Fibroblast of skin of scalp (primary cell): ENCODE results near the gene UIMC1. TPM values are rescaled to one million over a fixed set of nuclear protein-coding genes. Genes with fewer than 3 reads are reported as not detected.
"Not testable (repeated sequence)": the region's sequence is repeated elsewhere in the genome, so short reads cannot be mapped to it uniquely, and the experiment has no call there.

ENCODE experiments used
- DNase-seq: peaks from one replicate; pipeline ENCODE4 v3.0.0-alpha.2; 2013
- polyA plus RNA-seq, 2 experiments: library from polyadenylated mRNA; unstranded; fragments of 120-200 nt; gene quantifications; one replicate each; pipeline ENCODE4 v1.2.1, GENCODE V29; 2013; ENCODE audit not compliant: insufficient read length in 2 of 2

The UIMC1 gene
- 22.3 TPM for polyA plus RNA-seq (2013, experiment 1 of 2; ENCODE audit: insufficient read length)
- 29.6 TPM for polyA plus RNA-seq (2013, experiment 2 of 2; ENCODE audit: insufficient read length)

DNA sequence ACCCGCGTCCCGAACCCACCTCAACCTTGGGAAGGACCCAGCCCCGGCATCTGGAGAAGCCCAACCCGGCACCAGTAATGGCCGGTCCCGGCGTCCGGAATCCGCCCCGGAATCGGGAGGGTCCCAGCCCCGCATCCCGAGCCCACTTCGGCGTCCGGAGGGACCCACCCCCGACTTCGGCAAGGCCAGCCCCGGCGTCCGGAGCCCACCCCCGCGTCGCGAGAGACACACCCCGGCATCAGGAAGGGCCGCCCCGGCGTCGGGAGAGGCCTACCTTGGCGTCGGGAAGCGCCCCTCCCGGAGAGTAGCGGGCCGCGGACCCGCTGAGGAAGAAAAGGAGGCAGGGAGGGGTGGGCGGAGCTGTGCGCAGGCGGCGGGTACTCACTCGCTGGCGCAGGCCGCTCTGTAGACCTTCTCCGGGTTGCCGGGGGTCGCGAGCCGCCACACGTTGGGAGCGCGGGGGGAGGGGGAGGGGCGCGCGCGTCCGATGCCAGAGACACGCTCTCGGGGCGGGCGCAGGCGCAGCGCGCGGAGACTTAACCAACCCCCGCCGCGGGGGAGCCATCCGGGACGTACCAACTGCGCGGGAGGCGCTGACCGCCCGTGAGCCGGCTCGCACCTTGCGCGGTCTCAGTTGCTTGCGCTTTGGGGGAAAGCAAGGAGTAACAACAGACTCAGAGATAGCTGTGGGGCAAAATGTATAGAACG is at the start of gene UIMC1:
Gene UIMC1 (minus strand): TSS at position 515 of the 708 bp plus-strand sequence. CDS start 24,164 bp downstream, outside the sequence.
- peak; percentile 93 for DNase-seq

DNA sequence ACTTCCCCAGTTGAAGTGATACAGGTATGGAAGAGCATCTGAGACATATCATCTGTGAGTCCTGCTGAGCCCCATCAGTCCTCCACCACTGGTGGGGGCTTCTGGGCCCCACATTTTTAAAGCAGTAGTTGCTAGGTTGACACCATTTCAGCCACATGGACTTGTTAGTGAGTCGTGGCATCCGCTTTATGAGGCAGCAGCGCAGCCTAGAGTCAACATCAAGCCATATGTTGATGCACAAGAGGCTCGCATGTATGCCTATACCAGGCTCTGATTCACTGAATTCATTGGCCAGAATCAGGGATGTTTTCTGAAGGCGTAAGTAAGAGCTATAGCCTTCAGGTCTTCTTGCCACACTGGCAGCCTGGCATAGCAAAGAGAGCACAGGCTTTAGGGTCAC is 42.7 kb upstream of the UIMC1 start:
- no peak for DNase-seq

DNA sequence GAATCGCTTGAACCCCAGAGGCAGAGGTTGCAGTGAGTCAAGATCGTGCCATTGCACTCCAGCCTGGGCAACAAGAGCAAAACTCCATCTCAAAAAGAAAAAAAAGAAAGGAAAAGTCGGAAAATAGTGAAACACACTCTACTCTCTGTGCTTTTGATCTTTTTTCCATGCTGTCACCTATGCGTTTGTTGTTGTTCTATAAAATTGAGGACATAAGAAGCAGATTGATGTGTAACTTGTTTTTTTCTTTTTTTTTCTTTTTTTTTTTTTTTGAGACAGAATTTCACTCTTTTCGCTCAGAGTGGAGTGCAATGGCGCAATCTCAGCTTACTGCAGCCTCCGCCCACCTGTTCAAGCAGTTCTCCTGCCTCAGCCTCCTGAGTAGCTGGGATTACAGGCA is 42.0 kb upstream of the UIMC1 start:
- DNase-seq, result not testable (repeated sequence)

DNA sequence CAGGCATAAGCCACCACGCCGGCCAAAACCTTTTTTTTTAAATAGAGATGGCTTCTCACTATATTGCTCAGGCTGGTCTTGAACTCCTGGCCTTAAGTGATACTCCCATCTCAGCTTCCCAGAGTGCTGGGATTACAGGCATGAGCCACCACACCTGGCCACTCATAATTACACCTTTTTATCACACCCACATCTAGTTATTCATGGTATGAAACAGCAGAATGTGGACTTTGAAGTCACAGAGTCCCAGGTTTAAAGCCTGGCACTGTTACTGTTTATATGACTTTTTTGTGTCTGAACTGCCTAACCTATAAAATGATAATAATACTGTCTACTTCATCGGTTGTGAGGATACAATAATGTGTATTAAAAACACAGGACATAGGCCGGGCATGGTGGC is 39.1 kb upstream of the UIMC1 start:
- no peak for DNase-seq

DNA sequence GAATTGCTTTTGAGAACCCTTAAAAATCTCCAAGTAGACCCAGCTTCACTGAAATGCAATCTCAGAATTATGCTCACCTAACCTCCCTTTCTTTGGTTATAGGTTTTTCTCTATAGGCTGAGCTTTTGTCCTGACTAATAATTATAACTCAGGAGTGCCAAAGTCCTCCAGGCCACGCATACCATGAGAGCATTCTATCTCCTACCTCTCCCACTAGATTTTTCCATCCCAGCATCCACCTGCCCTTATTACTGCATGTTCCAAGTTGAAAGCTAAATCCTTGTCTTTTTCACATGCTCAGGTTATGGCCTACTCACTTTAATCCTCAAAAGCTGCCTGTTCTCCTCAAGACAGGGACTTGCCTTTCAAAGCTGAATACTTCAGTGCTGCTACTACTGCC is 38.1 kb upstream of the UIMC1 start:
- no peak for DNase-seq

DNA sequence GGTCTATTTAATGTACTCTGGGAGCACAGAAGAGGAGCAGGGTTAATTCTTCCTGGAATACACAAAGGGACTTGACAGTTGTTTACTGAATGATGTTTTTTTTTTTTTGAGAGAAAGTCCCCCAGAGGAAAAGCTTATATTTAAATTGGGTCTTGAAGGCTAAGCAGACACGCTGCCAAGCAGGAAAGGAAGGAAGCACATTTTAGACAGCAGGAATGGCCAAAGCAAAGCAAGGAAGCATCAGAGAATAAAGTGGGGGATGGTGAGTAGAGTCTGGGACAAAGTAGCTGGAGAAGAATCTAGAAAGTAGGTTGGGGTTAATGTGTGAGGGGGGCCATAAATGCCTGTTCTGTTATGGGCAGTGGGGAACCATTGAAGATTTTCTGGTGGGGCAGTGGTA is 37.4 kb upstream of the UIMC1 start:
- DNase-seq, result no peak

DNA sequence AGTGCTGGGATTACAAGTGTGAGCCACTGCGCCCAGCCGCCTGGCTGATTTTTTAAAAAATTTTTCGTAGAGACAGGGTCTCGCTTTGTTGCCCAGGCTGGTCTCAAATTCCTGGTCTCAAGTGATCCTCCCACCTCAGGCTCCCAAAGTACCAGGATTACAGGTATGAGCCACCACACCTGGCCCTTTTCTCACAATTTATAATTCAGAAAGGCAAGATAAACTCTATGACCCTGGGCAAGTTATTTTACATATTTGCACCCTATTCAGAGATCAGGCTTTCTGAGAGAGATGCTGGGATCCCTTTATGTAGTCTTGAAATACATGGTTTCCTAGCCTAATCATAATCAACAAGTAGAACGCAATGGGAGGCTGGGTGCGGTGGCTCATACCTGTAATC is 36.5 kb upstream of the UIMC1 start:
- no peak for DNase-seq

DNA sequence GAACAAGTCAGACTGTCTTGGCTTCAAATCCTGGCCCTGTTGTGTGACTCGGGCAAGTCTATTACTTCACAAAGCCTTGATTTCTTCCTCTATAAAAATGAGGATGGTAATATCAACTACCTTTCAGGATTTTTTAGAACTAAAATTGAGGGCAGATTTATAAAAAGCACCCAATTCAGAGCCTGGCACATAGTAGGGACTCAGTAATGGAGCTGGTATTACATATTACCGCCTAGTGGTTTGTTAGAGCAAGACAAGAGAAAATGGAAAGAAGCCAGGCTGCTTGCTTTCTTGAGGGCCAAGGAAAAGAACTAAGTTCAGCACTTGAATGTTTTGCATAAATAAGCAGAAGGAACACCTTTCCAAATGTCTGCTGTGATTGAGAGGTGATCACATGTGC is 35.4 kb upstream of the UIMC1 start:
- DNase-seq, result no peak

DNA sequence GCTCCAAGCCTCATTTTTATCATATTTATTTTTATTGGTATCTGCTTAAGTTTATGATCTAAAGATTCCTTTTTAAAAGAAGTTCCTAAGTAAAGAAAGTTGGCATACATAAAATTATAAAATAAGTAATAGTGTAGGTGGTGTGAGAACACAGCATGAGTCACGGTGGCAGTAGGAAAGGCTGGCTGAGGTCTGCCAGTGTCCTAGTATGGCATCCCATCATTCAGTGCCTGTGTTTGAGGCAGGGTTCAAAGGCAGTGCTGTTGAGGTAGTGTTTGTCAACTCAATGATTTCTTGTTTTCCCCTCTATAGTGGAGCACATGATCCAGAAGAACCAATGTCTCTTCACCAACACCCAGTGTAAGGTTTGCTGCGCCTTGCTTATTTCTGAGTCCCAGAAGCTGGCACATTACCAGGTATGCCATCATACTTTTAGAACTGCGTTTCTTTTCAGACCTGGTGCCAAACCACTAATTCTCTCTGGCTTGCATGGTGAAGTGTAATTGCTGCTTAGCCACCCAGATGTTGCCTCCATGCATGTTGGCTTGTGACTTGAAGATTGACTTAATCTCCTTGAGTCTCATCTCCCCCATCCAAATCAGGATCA is 34.3 kb upstream of the UIMC1 start:
- DNase-seq, result peak; percentile 53

DNA sequence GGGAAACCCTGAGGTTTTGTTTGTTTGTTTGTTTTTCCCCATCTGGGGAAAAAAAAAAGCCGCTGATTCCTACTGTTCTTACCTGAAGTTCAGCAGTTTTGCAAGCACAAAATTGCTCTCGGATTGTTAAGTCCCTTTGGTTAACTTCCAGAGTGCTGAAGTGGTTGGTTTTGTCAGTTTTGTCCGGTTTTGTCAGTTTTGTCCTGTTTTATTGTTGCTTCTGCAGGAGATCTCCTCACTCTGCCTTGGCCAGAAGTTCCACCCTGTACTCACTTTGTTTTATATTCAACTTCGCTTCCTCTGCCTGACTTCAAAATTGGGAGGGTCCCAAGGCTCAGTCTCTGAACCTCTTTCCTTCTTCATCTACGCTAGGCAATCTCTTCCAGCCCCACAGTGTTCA is 30.3 kb upstream of the UIMC1 start:
- no peak for DNase-seq

DNA sequence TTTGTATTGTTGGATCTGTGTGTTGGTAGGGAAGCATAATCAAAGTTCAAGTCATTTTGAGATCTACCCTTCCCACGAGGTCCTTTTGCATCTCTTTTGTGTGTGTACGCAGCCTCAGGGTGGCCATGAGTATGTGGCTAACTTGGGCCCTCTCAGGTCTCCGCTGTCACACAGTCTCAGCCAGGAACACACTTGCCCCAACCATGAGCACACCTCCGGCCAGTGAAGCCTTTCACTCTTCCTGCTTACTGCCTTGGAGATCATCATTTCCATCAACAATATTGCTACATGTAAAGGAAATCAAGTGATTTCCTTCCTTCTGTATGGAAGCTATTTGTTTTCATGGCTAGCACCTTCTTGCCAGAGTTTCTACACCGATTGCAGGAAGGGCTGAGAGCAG is 29.9 kb upstream of the UIMC1 start:
- DNase-seq, result no peak

DNA sequence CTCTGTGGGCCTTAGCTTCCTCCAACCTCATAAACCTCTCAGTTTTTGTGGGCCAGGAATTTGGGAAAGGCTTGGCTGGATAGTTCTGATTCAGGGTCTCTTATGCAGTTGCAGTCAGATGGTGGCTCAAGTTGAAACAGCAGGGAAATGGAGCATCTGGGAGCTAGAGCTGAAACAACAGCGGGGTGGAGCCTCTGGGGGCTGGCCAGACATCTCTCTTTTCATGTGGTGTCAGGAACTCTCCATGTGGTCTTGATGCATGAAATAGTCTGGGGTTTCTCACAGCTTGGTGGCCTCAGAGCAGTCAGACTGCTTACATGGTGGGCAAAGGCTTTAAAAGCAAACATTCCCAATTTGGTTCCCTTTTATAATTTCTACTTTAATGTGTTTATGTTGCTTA is 29.4 kb upstream of the UIMC1 start:
- peak; percentile 63 for DNase-seq

DNA sequence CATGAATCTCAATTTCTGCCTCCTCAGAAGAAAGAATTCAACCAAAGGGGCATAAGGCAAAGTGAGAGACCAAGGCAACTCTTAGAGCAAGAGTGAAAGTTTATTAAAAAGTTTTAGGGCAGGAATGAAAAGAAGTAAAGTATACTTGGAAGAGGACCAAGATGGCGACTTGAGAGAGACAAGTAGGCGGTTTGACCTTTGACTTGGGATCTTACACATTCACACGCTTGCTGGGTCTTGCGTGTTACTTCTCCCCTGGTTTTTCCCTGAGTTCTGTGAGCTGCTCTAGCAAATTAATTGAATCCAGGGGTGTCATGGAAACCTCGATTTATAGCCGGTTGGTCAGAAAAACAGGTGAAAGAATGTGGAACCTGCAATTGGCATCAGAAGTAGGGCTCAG is 22.9 kb upstream of the UIMC1 start:
- no peak for DNase-seq

DNA sequence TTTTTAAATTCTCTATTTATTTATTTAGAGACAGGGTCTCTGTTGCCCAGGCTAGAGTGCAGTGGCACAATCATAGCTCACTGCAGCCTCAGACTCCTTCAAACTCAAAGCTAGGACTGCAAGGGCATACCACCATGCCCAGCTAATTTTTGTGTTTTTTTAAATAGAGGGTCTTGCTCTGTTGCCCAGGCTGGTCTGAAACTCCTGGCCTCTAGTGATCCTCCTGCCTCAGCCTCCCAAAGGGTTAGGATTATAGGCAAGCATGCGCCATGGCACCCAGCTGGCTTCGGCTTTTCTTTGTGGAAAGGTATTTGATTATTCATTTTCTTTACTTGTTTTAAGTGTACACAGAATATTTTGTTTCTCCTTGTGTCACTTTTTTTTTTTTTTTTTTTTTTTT is 21.1 kb upstream of the UIMC1 start:
- DNase-seq, result no peak

DNA sequence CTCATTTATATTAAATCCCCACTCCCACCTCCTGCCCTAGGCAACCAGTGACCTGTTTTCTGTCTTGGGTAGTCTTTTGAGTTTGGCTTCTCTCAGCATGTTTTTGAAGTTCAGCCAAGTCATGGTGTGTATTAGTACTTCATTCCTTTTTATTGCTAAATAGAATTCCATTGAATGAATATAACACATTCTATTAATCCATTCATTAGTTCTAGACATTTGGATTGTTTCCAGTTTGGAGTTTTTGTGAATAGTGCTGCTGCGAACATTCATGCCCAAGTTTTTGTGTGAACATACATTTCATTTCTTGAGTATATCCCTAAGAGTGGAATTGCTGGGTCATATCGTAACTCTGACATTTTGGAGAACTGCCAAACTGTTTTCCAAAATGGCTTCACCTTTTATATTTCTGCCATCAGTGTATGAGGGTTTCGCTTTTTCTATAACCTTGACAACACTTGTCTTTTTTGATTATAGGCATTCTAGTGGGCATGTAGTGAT is 18.6 kb upstream of the UIMC1 start:
- DNase-seq, result peak; percentile 38

DNA sequence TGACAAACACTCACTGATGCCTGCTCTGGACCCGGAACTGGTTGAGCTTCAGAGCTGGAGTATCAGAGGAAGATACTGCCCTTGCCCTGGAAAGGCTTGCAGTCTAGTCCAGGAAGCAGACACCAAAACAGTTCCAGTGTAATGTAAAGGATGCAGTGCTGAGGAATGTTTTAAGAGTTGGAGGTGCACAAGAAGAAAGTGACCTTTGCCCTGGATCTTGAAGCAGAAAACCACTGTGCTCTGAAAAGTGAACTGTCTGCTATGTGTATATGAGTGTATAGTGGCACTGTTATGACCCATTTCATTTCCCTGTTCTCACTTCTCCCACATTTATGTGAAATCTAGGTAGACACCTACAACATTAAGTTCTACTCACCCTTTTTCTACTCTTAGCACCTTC is 18.0 kb upstream of the UIMC1 start:
- no peak for DNase-seq

DNA sequence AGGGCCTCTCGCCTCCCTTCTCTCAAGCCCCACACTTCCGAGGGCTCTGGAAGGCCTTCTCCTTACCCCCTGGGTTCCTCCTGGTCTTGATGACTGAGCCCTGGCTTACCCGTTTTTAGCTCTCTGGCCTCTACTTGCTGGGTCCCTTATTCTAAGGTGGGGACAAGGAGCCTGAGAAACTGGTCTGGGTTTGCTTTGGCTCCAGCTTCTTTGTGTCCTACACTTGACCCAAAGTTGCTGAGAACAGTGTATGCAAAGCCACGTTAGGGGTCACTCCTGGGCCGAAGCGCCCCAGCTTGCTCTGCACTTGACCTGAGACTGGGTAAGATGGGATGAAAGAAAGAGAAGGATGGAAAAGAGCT is 16.7 kb upstream of the UIMC1 start:
- peak; percentile 11 for DNase-seq

DNA sequence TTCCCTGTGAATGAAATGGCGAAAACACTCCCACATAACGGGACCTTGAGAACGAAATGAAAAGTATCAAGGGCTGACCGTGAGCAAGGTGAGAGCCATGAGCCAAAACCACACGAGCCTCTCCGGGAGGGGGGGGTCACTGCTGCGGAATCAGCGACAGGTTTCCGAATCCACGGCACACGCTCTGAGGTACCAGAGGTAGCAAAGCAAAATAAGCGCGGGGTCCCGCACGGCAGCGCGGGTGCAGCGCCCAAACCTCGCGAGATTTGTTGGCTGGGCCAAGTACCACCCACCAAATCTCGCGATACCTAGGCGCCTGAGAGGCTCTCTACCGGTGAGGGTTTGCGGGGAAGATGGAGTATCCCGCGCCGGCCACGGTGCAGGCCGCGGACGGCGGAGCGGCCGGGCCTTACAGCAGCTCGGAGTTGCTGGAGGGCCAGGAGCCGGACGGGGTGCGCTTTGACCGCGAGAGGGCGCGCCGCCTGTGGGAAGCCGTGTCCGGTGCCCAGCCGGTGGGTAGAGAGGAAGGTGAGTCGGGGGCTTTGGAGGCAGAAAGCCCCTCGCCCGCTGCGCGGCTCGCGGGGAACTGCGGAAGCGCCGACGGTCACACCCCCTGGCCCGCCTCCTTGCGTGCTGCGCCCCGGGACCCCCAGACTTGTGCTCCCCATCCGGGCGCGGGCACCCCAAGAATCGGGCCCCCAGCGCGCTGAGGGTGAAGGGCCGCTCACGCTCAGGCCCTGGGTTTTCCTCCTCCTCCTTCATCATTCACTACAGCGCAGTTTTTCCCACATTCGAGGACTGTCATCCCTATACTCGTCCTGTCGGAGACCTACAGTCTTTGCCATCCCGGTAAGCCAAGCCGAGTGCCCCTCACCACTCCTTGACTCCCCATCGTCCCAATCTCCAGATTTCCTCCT is 16.1 kb upstream of the UIMC1 start, which contains the start of gene ZNF346:
Gene ZNF346 (plus strand): TSS at position 311 of the 917 bp plus-strand sequence. CDS start 43 bp downstream, at position 354.
- peak; percentile 93 for DNase-seq

DNA sequence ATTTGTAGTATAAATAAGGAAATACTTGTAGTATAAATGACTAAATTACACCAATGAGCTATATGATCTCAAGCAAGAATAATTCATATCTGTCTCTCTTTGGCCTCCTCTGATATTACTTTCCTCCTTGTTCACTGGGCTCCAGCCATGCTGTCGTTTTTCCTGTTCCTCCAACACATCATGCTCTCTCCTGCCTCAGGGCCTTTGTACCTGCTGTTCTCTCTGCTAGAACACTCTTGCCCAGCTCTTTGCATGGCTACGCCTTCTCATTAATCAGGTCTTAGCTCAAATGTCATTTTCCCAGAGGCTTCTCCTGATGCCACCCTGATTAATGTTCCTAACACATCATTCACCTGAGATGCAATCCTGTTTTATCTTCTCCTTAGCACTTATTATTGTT is 13.5 kb upstream of the UIMC1 start:
- no peak for DNase-seq

DNA sequence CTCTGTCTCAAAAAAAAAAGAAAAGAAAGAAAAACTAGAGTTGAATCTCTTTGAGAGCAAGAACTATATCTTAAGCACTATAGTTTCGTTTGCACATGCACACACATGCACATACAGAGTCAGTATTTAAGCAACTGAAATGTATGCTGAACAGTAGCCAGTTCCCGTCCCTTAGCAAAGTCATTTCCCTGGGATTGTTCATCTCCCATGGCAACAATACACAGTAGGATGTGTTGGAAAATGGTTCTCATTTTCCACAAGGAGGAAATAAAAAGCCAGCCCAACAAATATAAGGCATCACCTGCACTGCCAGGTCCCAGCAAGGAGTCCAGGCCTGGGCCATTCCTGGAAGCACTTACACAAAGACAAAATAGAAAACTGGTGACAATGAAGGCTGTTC is 11.8 kb upstream of the UIMC1 start:
- no peak for DNase-seq

DNA sequence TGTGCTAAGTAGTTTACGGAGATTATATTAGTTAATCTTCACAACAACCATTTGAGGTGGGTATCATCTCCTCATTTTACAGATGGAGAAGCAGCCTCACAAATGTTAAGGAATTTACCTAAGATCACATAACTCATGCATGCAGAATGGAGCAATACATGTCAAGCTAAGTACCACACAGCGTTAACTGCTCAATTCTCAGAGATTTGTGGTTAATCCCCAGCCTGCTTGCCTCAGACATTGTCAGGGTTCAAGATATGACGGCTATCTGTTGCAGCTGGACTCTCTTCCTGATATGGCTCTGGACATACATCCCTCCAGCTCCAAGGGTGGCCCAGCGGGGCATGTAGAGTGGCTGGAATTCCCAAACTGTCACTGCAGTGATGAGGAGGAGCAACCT is 8.6 kb upstream of the UIMC1 start:
- no peak for DNase-seq

DNA sequence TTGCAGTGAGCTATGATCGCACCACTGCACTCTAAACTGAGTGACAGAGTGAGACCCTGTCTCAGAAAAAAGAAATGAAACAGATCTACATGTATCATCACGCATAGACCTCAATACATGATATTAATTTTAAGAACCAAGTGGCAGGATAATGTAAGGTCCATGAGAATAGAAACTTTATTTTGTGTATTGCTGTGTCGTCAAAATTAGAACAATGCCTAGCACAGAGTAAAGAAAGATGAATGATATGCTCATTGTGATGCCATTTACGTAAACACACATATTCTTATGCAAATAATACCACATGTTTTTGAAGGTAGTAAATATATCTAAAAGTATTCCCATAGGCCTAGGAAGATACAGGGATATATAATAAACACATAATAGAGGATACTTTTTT is 3.6 kb upstream of the UIMC1 start:
- no peak for DNase-seq

DNA sequence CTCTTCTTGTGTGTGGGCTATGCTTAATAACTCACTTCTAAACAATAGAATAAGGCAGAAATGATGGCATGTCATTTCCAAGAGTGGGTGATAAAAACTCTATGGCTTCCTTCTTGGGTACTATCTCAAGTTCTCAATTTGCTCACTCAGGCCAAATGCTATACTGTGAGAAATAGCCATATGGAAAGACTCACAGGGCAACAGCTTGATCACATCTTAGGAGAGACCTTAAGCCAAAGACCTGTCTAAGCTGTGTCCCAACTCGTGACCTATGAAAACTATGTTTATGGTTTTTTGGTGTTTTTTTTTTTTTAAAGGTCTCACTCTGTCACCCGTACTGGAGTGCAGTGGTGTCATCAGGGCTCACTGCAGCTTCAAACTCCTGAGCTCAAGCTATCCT is 2.1 kb upstream of the UIMC1 start:
- DNase-seq, result no peak
